Esophagus muscularis mucosa (tissue), 4 donors: ENCODE results near the gene PCDHB11. TPM values are rescaled to one million over a fixed set of nuclear protein-coding genes. Genes with fewer than 3 reads are reported as not detected.
A peak's percentile ranks its signal among the peaks of the same experiment; 100 is the strongest.
"Not testable (repeated sequence)": the region's sequence is repeated elsewhere in the genome, so short reads cannot be mapped to it uniquely, and the experiment has no call there.

Experiments used
- DNase-seq: peaks from one replicate; pipeline ENCODE4 v3.0.0-alpha.2; 2017; ENCODE audit errors: extremely low spot score
- H3K27ac ChIP-seq, 4 donors: fragments of 200-600 bp; sonication (generic); replicated peaks in 1 of 4; 1 replicate in 3 of 4; 2 replicates in 1 of 4; pipeline ENCODE4 v1.5.1; 2016 to 2019; ENCODE audit warnings: mild to moderate bottlenecking in 1 of 4
- H3K27me3 ChIP-seq, 4 donors: fragments of 200-600 bp; sonication (generic); one replicate each; pipeline versions ENCODE4 v1.5.1 to v1.6.0; 2016 to 2019
- H3K36me3 ChIP-seq, 4 donors: fragments of 200-600 bp; sonication (generic); one replicate each; pipeline ENCODE4 v1.5.1; 2016 to 2019
- H3K4me1 ChIP-seq, 4 donors: fragments of 200-600 bp; sonication (generic); one replicate each; pipeline ENCODE4 v1.5.1; 2016 to 2019
- H3K4me3 ChIP-seq, 4 donors: fragments of 200-600 bp; sonication (generic); 1 replicate in 2 of 4; 2 replicates in 2 of 4; pipeline ENCODE4 v1.5.1; 2016 to 2019; ENCODE audit warnings: mild to moderate bottlenecking in 4 of 4, moderate library complexity in 1 of 4
- H3K9me3 ChIP-seq, 4 donors: fragments of 200-600 bp; sonication (generic); 1 replicate in 3 of 4; 2 replicates in 1 of 4; pipeline ENCODE4 v1.5.1; 2016 to 2019
- EP300 ChIP-seq: sonication (generic); formaldehyde crosslinking; IDR thresholded peaks from one replicate; pipeline ENCODE4 v1.6.1; 2017; ENCODE audit warnings: antibody characterized with exemption
- POLR2A ChIP-seq: fragments of 450-650 bp; IDR thresholded peaks from one replicate; pipeline ENCODE4 v1.6.1; 2017; ENCODE audit warnings: antibody characterized with exemption, moderate library complexity, mild to moderate bottlenecking, low read depth
- POLR2AphosphoS5 ChIP-seq, 2 donors: sonication (generic); formaldehyde crosslinking; IDR thresholded peaks; one replicate each; pipeline ENCODE4 v1.6.1; 2017; ENCODE audit warnings: antibody characterized with exemption in 2 of 2
- WGBS: methylation state at CpG from one replicate; pipeline ENCODE4 v1.1.5; 2018; 5-methylcytosine and 5-hydroxymethylcytosine counted together
- intact Hi-C: fragments of 100-400 bp; cut with DNase I; formaldehyde crosslinking; loops from one replicate; pipeline ENCODE4 v1.15.1; 2023
- total RNA-seq, 4 donors: library from RNA; depleted of rRNA; stranded (reverse); fragments of >200 nt; gene quantifications; one replicate each; pipeline versions ENCODE4 v1.1.0 to v1.2.1, GENCODE V29; 2016
- TF ChIP-seq, protein P1 (sequence below), 3 experiments: fragments of 200-600 bp in 2 of 3; fragments of 450-650 bp in 1 of 3; sonication (generic) in 2 of 3; IDR thresholded peaks; one replicate each; pipeline ENCODE4 v1.5.1; 2017 to 2019; ENCODE audit warnings: antibody characterized with exemption in 3 of 3, mild to moderate bottlenecking in 2 of 3, moderate library complexity in 1 of 3

Gene PCDHB11
- 1 to 10 TPM; 1.7 to 4.6 (median 2.9) TPM for total RNA-seq

DNA sequence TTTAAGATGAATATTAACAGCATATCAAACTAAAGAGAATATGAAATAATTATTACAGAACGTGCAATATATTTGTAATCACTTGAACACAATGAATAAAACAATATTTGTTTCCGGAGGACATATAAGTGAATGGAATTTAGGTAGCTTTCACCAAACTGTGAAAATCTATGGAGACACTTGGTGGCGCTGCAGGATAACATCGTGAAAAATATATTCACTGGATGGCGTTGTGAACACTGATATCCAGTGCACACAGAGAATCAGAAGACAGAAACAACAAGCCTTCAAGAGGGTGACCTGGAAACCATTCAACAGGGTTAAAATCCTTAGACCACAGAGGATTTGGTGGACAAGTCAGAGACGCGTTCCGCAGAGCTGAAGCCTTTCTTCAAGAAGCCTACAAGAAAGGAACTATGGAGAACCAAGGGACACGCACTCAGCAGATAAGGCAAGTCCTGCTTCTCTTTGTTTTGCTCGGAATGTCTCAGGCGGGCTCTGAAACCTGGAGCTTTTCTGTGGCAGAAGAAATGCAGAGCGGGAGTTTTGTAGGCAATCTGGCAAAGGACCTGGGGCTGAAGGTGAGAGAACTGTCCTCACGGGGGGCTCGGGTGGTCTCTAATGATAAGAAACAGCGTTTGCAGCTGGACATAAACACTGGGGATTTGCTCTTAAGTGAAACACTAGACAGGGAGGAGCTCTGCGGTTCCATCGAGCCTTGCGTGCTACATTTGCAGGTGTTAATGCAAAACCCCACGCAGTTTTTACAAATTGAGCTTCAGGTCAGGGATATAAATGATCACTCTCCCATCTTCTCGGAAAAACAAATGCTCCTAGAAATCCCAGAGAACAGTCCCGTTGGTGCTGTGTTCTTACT is at the start of gene PCDHB11:
TSS of gene PCDHB11 (plus strand) at position 269 of the 877 bp plus-strand sequence. CDS start at position 417, 148 bp downstream.
- no peaks in the 10 kb centered on the region for H3K4me1 ChIP-seq
- TF ChIP-seq POLR2AphosphoS5 (IDR thresholded peaks at IDR 0.05) (no peak), POLR2A (no peak), EP300 (no peak)
- TF ChIP-seq, protein P1, sequence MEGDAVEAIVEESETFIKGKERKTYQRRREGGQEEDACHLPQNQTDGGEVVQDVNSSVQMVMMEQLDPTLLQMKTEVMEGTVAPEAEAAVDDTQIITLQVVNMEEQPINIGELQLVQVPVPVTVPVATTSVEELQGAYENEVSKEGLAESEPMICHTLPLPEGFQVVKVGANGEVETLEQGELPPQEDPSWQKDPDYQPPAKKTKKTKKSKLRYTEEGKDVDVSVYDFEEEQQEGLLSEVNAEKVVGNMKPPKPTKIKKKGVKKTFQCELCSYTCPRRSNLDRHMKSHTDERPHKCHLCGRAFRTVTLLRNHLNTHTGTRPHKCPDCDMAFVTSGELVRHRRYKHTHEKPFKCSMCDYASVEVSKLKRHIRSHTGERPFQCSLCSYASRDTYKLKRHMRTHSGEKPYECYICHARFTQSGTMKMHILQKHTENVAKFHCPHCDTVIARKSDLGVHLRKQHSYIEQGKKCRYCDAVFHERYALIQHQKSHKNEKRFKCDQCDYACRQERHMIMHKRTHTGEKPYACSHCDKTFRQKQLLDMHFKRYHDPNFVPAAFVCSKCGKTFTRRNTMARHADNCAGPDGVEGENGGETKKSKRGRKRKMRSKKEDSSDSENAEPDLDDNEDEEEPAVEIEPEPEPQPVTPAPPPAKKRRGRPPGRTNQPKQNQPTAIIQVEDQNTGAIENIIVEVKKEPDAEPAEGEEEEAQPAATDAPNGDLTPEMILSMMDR (IDR thresholded peaks at IDR 0.05), result no peak
- intact Hi-C loops, result no loop called here
- WGBS, result 44% methylated on average over 21 of the region's 21 CpGs
- H3K4me3 ChIP-seq, result peak within 1 kb of the TSS in 2 of 4 donors; percentile 10 to 22
- no peak within 1 kb of the TSS for H3K27ac ChIP-seq
- H3K36me3 ChIP-seq, result no peaks in the 10 kb centered on the region
- H3K9me3 ChIP-seq, result peaks cover 0 to 94% (median 82%) of the 10 kb centered on the region in 4 donors
- no peak for DNase-seq
- peaks cover 0 to 18% (median 0%) of the 10 kb centered on the region in 4 donors for H3K27me3 ChIP-seq

DNA sequence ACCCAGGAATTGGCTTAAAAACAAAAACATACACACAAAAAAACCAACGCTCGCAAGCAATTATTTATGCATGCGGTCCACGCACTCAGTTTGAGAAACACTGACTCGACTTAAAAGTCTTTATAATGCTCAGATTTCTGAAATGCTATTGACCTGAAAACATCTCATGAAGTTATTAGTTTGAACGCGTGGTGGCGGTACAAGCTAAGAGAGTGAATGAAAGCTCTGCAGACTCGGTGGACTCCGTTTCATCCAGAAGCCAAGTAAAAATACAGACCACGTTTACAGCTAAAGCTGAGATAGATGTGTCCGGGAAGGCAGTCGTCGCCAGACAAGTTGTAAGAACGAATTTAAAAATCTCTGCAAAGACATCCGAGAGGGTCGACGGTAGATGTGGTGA is 49.6 kb upstream of the PCDHB11 start, which contains the start of gene PCDHB6:
TSS of gene PCDHB6 (plus strand) at position 246 of the 400 bp plus-strand sequence. CDS start 201 bp downstream, outside the sequence.
- H3K27ac ChIP-seq, result no peak within 1 kb of the TSS
- WGBS, result 16% methylated on average over 18 of the region's 18 CpGs
- peaks cover 0 to 68% (median 55%) of the 10 kb centered on the region in 4 donors for H3K9me3 ChIP-seq
- peaks cover 0 to 36% (median 0%) of the 10 kb centered on the region in 4 donors for H3K27me3 ChIP-seq
- H3K4me1 ChIP-seq, result no peaks in the 10 kb centered on the region
- peak within 1 kb of the TSS in 2 of 4 donors; percentile 23 to 26 for H3K4me3 ChIP-seq
- no peak for DNase-seq
- TF ChIP-seq POLR2A, result no peak
- TF ChIP-seq, protein P1 (IDR thresholded peaks at IDR 0.05), result peak in 1 of 3 experiments; percentile 18
- TF ChIP-seq EP300, result no peak
- intact Hi-C loops, result no loop called here
- no peaks in the 10 kb centered on the region for H3K36me3 ChIP-seq

DNA sequence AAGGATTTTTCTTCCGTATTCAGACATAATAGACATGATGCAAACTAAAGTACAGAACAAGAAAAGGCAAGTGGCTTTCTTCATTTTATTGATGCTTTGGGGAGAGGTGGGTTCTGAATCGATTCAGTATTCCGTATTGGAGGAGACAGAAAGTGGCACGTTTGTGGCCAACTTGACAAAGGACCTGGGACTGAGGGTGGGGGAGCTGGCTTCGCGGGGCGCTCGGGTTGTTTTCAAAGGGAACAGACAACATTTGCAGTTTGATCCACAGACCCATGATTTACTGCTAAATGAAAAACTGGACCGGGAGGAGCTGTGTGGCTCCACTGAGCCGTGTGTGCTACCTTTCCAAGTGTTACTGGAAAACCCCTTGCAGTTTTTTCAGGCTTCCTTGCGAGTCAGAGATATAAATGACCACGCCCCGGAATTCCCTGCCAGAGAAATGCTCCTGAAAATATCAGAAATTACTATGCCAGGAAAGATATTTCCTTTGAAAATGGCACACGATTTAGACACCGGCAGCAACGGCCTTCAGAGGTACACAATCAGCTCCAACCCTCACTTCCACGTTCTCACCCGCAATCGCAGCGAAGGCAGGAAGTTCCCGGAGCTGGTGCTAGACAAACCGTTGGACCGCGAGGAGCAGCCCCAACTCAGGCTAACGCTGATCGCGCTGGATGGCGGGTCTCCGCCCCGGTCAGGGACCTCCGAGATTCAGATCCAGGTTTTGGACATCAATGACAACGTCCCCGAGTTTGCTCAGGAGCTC is 49.0 kb upstream of the PCDHB11 start:
- H3K4me3 ChIP-seq, result peak overlapping the region in 2 of 4 donors; percentile 23 to 26
- intact Hi-C loops, result no loop called here
- TF ChIP-seq EP300 (no peak), POLR2A (no peak), POLR2AphosphoS5 (IDR thresholded peaks at IDR 0.05) (no peak)
- TF ChIP-seq, protein P1 (IDR thresholded peaks at IDR 0.05), result no peak
- H3K36me3 ChIP-seq, result no peaks in the 10 kb centered on the region
- no peaks in the 10 kb centered on the region for H3K4me1 ChIP-seq
- 48% methylated on average over 33 of the region's 33 CpGs for WGBS
- H3K27me3 ChIP-seq, result peaks cover 0 to 42% (median 0%) of the 10 kb centered on the region in 4 donors
- peaks cover 0 to 71% (median 60%) of the 10 kb centered on the region in 4 donors for H3K9me3 ChIP-seq
- no peak for DNase-seq
- no peak overlapping the region for H3K27ac ChIP-seq

DNA sequence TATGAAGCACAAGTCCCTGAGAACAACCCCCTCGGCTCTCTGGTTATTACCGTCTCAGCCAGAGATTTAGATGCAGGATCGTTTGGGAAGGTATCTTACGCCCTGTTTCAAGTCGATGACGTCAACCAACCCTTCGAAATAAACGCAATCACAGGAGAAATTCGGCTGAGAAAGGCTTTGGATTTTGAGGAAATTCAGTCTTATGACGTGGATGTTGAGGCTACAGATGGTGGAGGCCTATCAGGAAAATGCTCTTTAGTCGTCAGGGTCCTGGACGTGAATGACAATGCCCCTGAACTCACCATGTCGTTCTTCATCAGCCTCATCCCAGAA is 48.5 kb upstream of the PCDHB11 start:
- Histone ChIP-seq H3K27ac (no peak overlapping the region), H3K4me3 (no peak overlapping the region), H3K9me3 (peaks cover 0 to 71% (median 65%) of the 10 kb centered on the region in 4 donors), H3K36me3 (no peaks in the 10 kb centered on the region), H3K27me3 (peaks cover 0 to 47% (median 0%) of the 10 kb centered on the region in 4 donors), H3K4me1 (no peaks in the 10 kb centered on the region)
- intact Hi-C loops, result no loop called here
- DNase-seq, result no peak
- 49% methylated on average over 13 of the region's 13 CpGs for whole genome bisulfite sequencing
- TF ChIP-seq POLR2AphosphoS5 (IDR thresholded peaks at IDR 0.05), result no peak
- TF ChIP-seq, protein P1 (IDR thresholded peaks at IDR 0.05), result no peak
- no peak for TF ChIP-seq POLR2A
- TF ChIP-seq EP300, result no peak

DNA sequence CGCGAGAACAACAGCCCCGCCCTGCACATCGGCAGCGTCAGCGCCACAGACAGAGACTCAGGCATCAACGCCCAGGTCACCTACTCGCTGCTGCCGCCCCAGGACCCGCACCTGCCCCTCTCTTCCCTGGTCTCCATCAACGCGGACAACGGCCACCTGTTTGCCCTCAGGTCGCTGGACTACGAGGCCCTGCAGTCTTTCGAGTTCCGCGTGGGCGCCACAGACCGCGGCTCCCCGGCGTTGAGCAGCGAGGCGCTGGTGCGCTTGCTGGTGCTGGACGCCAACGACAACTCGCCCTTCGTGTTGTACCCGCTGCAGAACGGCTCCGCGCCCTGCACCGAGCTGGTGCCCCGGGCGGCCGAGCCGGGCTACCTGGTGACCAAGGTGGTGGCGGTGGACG is 47.8 kb upstream of the PCDHB11 start:
- 29% methylated on average over 7 of the region's 41 CpGs for WGBS
- H3K9me3 ChIP-seq, result peaks cover 0 to 77% (median 72%) of the 10 kb centered on the region in 4 donors
- not testable (repeated sequence) for H3K4me3 ChIP-seq

DNA sequence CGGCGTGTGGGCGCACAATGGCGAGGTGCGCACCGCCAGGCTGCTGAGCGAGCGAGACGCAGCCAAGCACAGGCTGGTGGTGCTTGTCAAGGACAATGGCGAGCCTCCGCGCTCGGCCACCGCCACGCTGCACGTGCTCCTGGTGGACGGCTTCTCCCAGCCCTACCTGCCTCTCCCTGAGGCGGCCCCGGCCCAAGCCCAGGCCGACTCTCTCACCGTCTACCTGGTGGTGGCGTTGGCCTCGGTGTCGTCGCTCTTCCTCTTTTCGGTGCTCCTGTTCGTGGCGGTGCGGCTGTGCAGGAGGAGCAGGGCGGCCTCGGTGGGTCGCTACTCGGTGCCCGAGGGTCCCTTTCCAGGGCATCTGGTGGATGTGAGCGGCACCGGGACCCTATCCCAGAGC is 47.3 kb upstream of the PCDHB11 start:
- H3K9me3 ChIP-seq, result peaks cover 0 to 82% (median 76%) of the 10 kb centered on the region in 4 donors
- intact Hi-C loops, H3K4me1 ChIP-seq, H3K27ac ChIP-seq, H3K4me3 ChIP-seq, DNase-seq, H3K36me3 ChIP-seq: not testable (repeated sequence)
- H3K27me3 ChIP-seq, result peaks cover 0 to 59% (median 0%) of the 10 kb centered on the region in 4 donors
- no CpG with 5 or more reads among the region's 36 CpGs for WGBS

More for the DNA sequence above, 47.8 kb upstream of the PCDHB11 start:
- H3K27ac ChIP-seq, DNase-seq, intact Hi-C loops, H3K4me1 ChIP-seq, H3K36me3 ChIP-seq: not testable (repeated sequence)
- H3K27me3 ChIP-seq, result peaks cover 0 to 54% (median 0%) of the 10 kb centered on the region in 4 donors
